Neural crest cell (in vitro differentiated cells): ENCODE results near the gene BCAR1. TPM values are rescaled to one million over a fixed set of nuclear protein-coding genes. Genes with fewer than 3 reads are reported as not detected.

ENCODE experiments used
- DNase-seq: peaks from one replicate; pipeline ENCODE4 v3.0.0; 2021; ENCODE audit warnings: low read depth, mixed read lengths, low spot score
- H3K27ac Mint-ChIP-seq: one replicate; pipeline ENCODE4 v1.8.0; 2021; ENCODE audit warnings: mild to moderate bottlenecking, mixed read lengths; ENCODE audit not compliant: unreplicated experiment
- H3K27me3 Mint-ChIP-seq: 2 replicates; pipeline ENCODE4 v1.8.0; 2021; ENCODE audit warnings: low read depth, mild to moderate bottlenecking, mixed read lengths
- H3K36me3 Mint-ChIP-seq: 2 replicates; pipeline ENCODE4 v1.8.0; 2021; ENCODE audit warnings: low read depth, mild to moderate bottlenecking, mixed read lengths
- H3K4me1 Mint-ChIP-seq: 2 replicates; pipeline ENCODE4 v1.8.0; 2021; ENCODE audit warnings: mixed read lengths
- H3K4me3 Mint-ChIP-seq: one replicate; pipeline ENCODE4 v1.8.0; 2021; ENCODE audit warnings: mild to moderate bottlenecking, mixed read lengths
- H3K9me3 Mint-ChIP-seq: 2 replicates; pipeline ENCODE4 v1.8.0; 2021; ENCODE audit warnings: mixed read lengths
- total RNA-seq: library from RNA; stranded (reverse); gene quantifications from 2 replicates; pipeline ENCODE4 v1.2.1, GENCODE V29; 2021
- TF ChIP-seq, protein P1 (sequence below): fragments of 200-600 bp; sonication (generic); conservative IDR thresholded peaks from 2 replicates; pipeline ENCODE4 v1.5.0; 2021; ENCODE audit warnings: antibody characterized with exemption, mild to moderate bottlenecking

BCAR1 gene
- total RNA-seq, 1 donor from 2014 or later = 63.8 TPM

DNA sequence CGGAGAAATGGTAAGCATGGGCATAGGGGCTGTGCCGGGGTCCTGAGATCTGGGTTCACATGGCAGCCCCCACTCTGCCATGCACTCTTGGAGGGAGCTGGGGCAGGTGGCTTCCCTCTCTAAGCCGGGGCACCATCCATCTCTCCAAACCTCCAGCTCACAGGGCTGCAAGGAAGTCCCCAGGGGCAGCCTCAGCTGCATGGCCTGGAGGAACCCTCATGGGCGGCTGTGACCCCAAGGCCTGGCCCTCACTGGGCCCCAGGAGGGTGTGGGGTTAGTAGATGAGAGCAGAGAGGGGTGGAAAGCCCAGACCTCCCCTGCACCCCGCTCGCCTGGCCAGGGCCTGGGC is 47.0 kb downstream of the BCAR1 start:
- DNase-seq = no peak
- Mint-ChIP-seq H3K27me3 (no peaks in the 10 kb centered on the region), H3K4me3 (no peak overlapping the region), H3K4me1 (peaks cover 6% of the 10 kb centered on the region), H3K9me3 (no peaks in the 10 kb centered on the region), H3K36me3 (no peaks in the 10 kb centered on the region), H3K27ac (no peak overlapping the region)
- TF ChIP-seq, protein P1, sequence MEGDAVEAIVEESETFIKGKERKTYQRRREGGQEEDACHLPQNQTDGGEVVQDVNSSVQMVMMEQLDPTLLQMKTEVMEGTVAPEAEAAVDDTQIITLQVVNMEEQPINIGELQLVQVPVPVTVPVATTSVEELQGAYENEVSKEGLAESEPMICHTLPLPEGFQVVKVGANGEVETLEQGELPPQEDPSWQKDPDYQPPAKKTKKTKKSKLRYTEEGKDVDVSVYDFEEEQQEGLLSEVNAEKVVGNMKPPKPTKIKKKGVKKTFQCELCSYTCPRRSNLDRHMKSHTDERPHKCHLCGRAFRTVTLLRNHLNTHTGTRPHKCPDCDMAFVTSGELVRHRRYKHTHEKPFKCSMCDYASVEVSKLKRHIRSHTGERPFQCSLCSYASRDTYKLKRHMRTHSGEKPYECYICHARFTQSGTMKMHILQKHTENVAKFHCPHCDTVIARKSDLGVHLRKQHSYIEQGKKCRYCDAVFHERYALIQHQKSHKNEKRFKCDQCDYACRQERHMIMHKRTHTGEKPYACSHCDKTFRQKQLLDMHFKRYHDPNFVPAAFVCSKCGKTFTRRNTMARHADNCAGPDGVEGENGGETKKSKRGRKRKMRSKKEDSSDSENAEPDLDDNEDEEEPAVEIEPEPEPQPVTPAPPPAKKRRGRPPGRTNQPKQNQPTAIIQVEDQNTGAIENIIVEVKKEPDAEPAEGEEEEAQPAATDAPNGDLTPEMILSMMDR = no peak

DNA sequence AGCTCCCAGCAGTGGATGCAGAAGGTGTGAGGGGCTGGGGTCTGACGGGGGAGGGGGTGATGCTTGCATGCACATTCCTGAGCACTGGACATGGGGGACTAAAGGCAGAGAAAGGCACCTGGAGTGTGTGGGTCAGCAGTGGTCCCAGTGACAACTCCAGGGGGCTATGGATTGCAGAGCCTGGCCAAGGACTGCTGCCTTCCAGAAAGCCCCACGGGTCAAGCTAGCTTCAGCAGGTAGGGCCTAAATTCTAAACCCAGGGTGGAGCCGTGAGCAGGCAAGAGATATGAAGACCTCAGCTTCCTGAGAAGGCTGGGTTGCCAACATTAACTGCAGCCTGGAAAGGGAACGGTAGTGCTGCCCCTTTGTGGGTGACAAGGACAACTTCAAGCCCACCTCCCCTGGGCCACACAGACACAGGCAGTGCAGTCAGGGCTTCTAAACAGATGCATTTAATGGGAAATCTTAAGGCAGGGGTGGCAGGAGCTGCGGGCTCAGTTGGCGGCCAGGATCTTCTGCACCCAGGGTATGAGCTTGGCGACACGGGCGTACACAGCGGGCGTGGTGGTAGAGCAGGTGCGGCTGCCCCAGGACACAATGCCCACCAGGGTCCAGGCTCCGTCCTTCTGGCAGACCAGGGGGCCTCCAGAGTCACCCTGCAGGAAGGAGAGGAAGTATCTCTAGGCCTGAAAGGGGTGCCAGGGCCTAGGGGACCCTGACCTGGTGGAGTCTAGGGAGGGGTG is 47.6 kb downstream of the BCAR1 start:
- Mint-ChIP-seq H3K36me3 (no peaks in the 10 kb centered on the region), H3K27me3 (no peaks in the 10 kb centered on the region), H3K4me1 (peaks cover 10% of the 10 kb centered on the region), H3K9me3 (no peaks in the 10 kb centered on the region), H3K27ac (peak overlapping the region; percentile 87), H3K4me3 (no peak overlapping the region)
- DNase-seq = no peak
- TF ChIP-seq, protein P1 = no peak

DNA sequence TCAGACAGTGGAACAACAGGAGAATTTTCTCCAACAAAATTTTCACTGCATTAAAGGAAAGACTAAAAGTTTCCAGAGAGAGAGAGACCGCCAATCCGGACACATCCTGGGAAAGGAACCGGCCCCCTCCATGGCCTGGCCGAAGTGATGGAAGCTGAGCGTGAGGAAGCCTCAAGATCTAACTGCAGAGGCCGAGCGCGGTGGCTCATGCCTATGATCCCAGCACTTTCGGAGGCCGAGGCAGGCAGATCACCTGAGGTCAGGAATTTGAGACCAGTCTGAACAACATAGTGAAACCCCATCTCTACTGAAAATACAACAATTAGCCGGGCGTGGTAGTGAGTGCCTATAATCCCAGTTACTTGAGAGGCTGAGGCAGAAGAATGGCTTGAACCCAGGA is 48.3 kb downstream of the BCAR1 start:
- no peak for DNase-seq
- Mint-ChIP-seq H3K27me3 (no peaks in the 10 kb centered on the region), H3K9me3 (no peaks in the 10 kb centered on the region), H3K27ac (no peak overlapping the region), H3K4me1 (peaks cover 14% of the 10 kb centered on the region), H3K4me3 (no peak overlapping the region), H3K36me3 (no peaks in the 10 kb centered on the region)
- TF ChIP-seq, protein P1 = no peak

DNA sequence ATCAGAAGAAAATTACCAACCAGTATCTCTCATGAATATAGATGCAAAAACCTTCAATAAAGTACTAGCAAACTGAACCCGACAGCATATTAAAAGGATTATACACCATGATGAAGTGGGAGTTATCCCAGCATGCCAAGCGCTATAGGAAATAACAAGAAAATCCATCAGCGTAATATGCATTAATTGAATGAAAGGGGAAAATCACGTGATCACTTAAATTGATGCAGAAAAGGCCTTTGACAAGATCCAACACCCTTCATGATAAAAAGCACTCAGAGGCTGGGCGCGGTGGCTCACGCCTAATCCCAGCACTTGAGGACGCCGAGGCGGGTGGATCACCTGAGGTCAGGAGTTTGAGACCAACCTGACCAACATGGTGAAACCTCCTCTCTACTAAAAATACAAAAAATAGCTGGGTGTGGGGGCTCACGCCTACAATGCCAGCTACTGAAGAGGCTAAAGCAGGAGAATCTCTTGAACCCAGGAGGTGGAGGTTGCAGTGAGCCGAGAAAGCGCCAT is 49.3 kb downstream of the BCAR1 start:
- H3K27me3 Mint-ChIP-seq = no peaks in the 10 kb centered on the region
- H3K36me3 Mint-ChIP-seq = no peaks in the 10 kb centered on the region
- peaks cover 15% of the 10 kb centered on the region for H3K4me1 Mint-ChIP-seq
- no peak for DNase-seq
- no peak overlapping the region for H3K27ac Mint-ChIP-seq
- no peaks in the 10 kb centered on the region for H3K9me3 Mint-ChIP-seq
- TF ChIP-seq, protein P1 = no peak
- H3K4me3 Mint-ChIP-seq = no peak overlapping the region

DNA sequence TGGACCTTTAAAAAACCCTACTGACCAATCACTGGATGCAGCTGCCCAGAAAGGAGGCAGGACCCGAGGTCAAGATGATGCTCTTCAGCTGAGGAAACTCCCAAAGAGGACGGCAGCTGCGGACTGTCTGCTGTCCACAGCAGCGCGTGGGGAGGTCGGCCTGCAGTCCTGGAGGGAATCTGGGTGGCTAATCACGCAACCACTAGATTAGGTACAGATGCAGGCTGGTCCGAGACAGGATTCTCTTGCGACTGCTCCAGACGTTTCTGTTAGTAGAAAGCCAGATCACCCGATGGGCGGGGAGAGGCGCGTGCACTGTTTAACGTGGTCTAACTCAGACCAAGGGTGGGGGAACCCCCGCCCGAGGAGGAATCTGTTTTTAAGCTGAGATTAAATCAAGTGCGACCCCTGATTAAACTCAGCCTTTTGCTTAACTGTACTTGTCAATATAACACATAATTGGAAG is 53.3 kb downstream of the BCAR1 start:
- Mint-ChIP-seq H3K27ac (no peak overlapping the region), H3K4me3 (no peak overlapping the region), H3K4me1 (peaks cover 15% of the 10 kb centered on the region), H3K36me3 (no peaks in the 10 kb centered on the region), H3K27me3 (no peaks in the 10 kb centered on the region), H3K9me3 (no peaks in the 10 kb centered on the region)
- TF ChIP-seq, protein P1 = no peak
- DNase-seq = no peak
